CD4-positive, alpha-beta T cell (primary cell): ENCODE data around the gene PNMA6E. TPM values are rescaled to one million over a fixed set of nuclear protein-coding genes. Genes with fewer than 3 reads are reported as not detected.

ENCODE experiments used
- ATAC-seq: fragments of 200-7000 bp; cut with Tn5 transposase; one replicate; pipeline ENCODE4 v1.10.0; 2022; ENCODE audit warnings: mild to moderate bottlenecking; ENCODE audit not compliant: poor library complexity
- CTCF ChIA-PET: fragments of 350-600 bp; sonication (Branson Sonifier 250); formaldehyde crosslinking; loops from one replicate; lab custom pipeline; 2021; ENCODE audit warnings: antibody characterized with exemption, inconsistent platforms; lab: Charles Lee
- POLR2A ChIA-PET: fragments of 350-600 bp; sonication (Branson Sonifier 250); formaldehyde crosslinking; loops from one replicate; lab custom pipeline; 2021; ENCODE audit warnings: antibody characterized with exemption, inconsistent platforms; lab: Charles Lee
- DNase-seq, 14 experiments: peaks; one replicate each; pipeline ENCODE4 v3.0.0-alpha.2; 2013 to 2020; ENCODE audit warnings: mixed read lengths in 2 of 14
- H3K27ac ChIP-seq, 2 donors: one replicate each; pipeline versions ENCODE4 v1.5.1 to v1.7.0; 2013; ENCODE audit warnings: low read length in 2 of 2, low read depth in 1 of 2, mild to moderate bottlenecking in 1 of 2
- H3K27me3 ChIP-seq, 2 experiments: 1 replicate in 1 of 2; 2 replicates in 1 of 2; pipeline versions ENCODE4 v1.6.1 to v1.7.0; 2013; ENCODE audit warnings: low read length in 2 of 2, control low read depth in 1 of 2, mild to moderate bottlenecking in 1 of 2, moderate library complexity in 1 of 2; ENCODE audit not compliant: insufficient read depth in 2 of 2, control insufficient read depth in 1 of 2
- H3K36me3 ChIP-seq: one replicate; pipeline ENCODE4 v1.6.1; 2013; ENCODE audit warnings: low read length, control low read depth; ENCODE audit not compliant: insufficient read depth
- H3K4me1 ChIP-seq: one replicate; pipeline ENCODE4 v1.6.1; 2013; ENCODE audit warnings: low read length, control low read depth; ENCODE audit not compliant: insufficient read depth
- H3K4me3 ChIP-seq: one replicate; pipeline ENCODE4 v1.5.1; 2013; ENCODE audit warnings: mild to moderate bottlenecking, low read length, moderate library complexity
- H3K9me3 ChIP-seq, 2 experiments: 1 replicate in 1 of 2; 2 replicates in 1 of 2; pipeline versions ENCODE4 v1.6.1 to v1.7.0; 2013; ENCODE audit warnings: low read length in 2 of 2, mild to moderate bottlenecking in 2 of 2, control low read depth in 1 of 2, moderate library complexity in 1 of 2; ENCODE audit not compliant: control insufficient read depth in 1 of 2, insufficient read depth in 1 of 2
- H3K27ac Mint-ChIP-seq: one replicate; pipeline ENCODE4 v1.8.0; 2020; ENCODE audit warnings: mixed read lengths
- H3K27me3 Mint-ChIP-seq: one replicate; pipeline ENCODE4 v1.8.0; 2021; ENCODE audit warnings: mixed read lengths
- H3K36me3 Mint-ChIP-seq: one replicate; pipeline ENCODE4 v1.8.0; 2021; ENCODE audit warnings: low read depth, mixed read lengths
- H3K4me1 Mint-ChIP-seq: one replicate; pipeline ENCODE4 v1.8.0; 2021; ENCODE audit warnings: low read depth, mixed read lengths
- H3K4me3 Mint-ChIP-seq: one replicate; pipeline ENCODE4 v1.8.0; 2020; ENCODE audit warnings: mild to moderate bottlenecking, mixed read lengths
- H3K9me3 Mint-ChIP-seq: one replicate; pipeline ENCODE4 v1.8.0; 2020; ENCODE audit warnings: mixed read lengths
- intact Hi-C, 2 experiments: fragments of 100-400 bp; cut with DNase I in 1 of 2; cut with micrococcal nuclease in 1 of 2; formaldehyde crosslinking; loops; one replicate each; pipeline versions ENCODE4 v1.15.1 to v1.9.0; 2023 to 2025; cut with DNase I, micrococcal nuclease
- total RNA-seq, 174 experiments: library from RNA in 2 of 174; stranded (reverse) in 2 of 174; gene quantifications; one replicate each; pipeline ENCODE4 v1.2.3 and lab custom pipeline; 2021 to 2026
- TF ChIP-seq, protein P1 (sequence below): fragments of 200-600 bp; IDR thresholded peaks from one replicate; pipeline ENCODE4 v1.8.0; 2022; ENCODE audit warnings: antibody characterized with exemption, mild to moderate bottlenecking

The PNMA6E gene
- total RNA-seq, 2 experiments from 2014 or later = not detected

DNA sequence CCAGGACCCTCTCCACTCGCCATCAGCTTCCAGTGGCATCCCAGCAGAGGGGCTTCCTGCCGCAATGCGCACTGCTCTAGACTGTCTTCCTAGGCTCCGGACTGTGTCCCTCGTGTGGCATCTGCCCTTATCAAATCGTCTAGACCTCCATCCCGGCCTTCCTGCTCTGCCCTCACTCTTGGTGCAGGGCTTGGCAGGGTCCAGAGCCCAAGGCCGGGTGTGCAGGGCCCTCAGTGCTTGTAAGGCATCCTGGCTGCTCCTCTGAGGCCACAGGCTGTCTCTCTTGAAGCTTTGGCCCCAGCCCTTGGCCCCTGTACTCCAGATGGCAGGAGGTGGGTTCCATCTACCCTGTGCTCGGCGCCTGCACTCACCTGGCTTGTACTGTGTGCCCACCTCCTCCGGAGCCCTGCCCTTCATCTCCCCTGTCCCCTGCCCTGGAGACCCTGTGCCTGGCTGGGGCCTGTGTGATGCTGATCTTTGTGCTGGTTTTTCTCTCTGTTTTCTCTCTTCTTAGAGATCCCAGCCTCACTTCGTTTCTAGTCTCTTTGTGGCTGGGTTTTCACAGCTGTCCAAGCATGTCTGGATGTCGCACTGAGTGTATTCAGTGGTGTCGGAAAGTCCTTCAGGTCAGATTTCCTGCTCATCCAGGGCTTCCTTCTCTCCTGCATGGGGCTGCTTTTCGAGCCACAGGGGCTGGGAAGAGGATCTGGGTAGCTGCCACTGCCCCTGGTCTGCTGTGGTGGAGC is 48.4 kb upstream of the PNMA6E start:
- ChIA-PET CTCF (no interaction called here), POLR2A (no interaction called here)
- intact Hi-C loops = no loop called here
- no peak overlapping the region for H3K27ac Mint-ChIP-seq
- TF ChIP-seq, protein P1, sequence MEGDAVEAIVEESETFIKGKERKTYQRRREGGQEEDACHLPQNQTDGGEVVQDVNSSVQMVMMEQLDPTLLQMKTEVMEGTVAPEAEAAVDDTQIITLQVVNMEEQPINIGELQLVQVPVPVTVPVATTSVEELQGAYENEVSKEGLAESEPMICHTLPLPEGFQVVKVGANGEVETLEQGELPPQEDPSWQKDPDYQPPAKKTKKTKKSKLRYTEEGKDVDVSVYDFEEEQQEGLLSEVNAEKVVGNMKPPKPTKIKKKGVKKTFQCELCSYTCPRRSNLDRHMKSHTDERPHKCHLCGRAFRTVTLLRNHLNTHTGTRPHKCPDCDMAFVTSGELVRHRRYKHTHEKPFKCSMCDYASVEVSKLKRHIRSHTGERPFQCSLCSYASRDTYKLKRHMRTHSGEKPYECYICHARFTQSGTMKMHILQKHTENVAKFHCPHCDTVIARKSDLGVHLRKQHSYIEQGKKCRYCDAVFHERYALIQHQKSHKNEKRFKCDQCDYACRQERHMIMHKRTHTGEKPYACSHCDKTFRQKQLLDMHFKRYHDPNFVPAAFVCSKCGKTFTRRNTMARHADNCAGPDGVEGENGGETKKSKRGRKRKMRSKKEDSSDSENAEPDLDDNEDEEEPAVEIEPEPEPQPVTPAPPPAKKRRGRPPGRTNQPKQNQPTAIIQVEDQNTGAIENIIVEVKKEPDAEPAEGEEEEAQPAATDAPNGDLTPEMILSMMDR = no peak
- H3K36me3 ChIP-seq = peaks cover 5% of the 10 kb centered on the region
- ATAC-seq = no peak
- no peaks in the 10 kb centered on the region for H3K9me3 Mint-ChIP-seq
- H3K4me1 Mint-ChIP-seq = no peaks in the 10 kb centered on the region
- H3K27ac ChIP-seq = no peak overlapping the region
- H3K36me3 Mint-ChIP-seq = peaks cover 15% of the 10 kb centered on the region
- no peak overlapping the region for H3K4me3 ChIP-seq
- no peak overlapping the region for H3K4me3 Mint-ChIP-seq
- no peaks in the 10 kb centered on the region for H3K27me3 Mint-ChIP-seq
- no peaks in the 10 kb centered on the region for H3K9me3 ChIP-seq
- no peaks in the 10 kb centered on the region for H3K4me1 ChIP-seq
- no peaks in the 10 kb centered on the region for H3K27me3 ChIP-seq
- DNase-seq = no peak

DNA sequence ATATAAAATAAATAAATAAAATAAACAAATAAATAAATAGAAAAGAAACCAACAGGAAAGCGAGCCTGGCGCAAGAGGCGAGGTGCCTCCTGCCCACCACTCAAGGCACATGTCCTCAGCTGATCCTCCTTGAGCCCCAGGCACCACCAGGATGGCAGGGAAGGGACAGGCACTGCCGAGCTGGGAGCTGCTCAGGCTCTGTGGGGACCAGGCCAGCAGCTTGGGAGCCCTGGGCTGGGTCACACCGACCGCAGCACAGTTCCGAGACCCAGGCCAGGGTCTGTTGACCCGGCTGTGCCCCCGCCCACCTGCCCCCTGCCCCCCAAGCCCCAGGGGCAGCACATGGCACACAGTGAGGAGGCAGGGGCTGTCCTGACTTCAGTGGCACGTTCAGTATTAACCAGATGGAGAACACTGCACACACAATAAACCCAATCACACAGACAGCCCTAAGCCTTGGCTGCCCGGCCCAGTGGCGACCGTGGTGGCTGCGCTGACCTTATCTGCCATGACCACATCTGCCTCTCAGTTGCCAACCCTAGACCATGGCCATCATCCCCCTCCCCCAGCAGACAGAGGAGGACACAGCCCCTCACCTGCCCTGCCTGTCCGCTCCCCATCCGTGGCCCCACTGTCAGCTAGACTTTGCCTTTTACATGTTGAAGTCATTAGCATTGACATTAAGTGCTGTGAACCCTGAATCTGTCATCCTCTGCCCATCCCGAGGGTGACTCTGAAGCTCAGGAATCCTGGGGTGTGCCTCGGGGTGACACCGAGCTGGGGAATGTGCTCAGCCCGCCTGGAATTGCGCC is 47.6 kb upstream of the PNMA6E start:
- no peaks in the 10 kb centered on the region for H3K27me3 Mint-ChIP-seq
- ATAC-seq = no peak

DNA sequence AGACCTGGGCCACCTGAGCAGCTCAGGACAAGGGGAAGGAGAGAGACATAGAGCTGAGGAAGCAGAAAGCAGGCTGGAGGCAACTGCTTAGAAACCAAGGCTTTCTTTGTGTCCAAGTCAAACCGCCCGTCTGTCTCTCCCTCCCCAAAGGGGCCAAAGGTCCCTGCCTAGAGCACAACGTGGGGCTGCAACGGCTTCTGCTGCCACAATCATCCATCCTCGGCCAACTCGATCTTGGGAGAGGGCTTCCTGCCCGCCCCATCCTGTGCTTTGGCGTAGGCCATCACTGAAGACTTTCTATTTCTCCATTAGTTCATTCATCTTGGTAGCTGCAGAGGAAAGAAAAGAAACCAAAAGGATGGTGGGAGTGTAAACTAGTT is 46.4 kb upstream of the PNMA6E start:
- Histone ChIP-seq H3K4me1 (no peaks in the 10 kb centered on the region), H3K36me3 (peaks cover 5% of the 10 kb centered on the region), H3K27ac (no peak overlapping the region), H3K4me3 (no peak overlapping the region), H3K27me3 (no peaks in the 10 kb centered on the region), H3K9me3 (no peaks in the 10 kb centered on the region)
- intact Hi-C loops = no loop called here
- no peaks in the 10 kb centered on the region for H3K27me3 Mint-ChIP-seq
- DNase-seq = no peak
- no peaks in the 10 kb centered on the region for H3K9me3 Mint-ChIP-seq
- ChIA-PET POLR2A (no interaction called here), CTCF (no interaction called here)
- no peak overlapping the region for H3K4me3 Mint-ChIP-seq
- TF ChIP-seq, protein P1 = no peak
- H3K36me3 Mint-ChIP-seq = peaks cover 8% of the 10 kb centered on the region
- no peaks in the 10 kb centered on the region for H3K4me1 Mint-ChIP-seq
- H3K27ac Mint-ChIP-seq = no peak overlapping the region
- ATAC-seq = no peak

More for the DNA sequence above, 47.6 kb upstream of the PNMA6E start:
- no peaks in the 10 kb centered on the region for H3K4me1 Mint-ChIP-seq
- Histone ChIP-seq H3K9me3 (no peaks in the 10 kb centered on the region), H3K4me1 (no peaks in the 10 kb centered on the region), H3K27me3 (no peaks in the 10 kb centered on the region), H3K36me3 (peaks cover 5% of the 10 kb centered on the region), H3K27ac (no peak overlapping the region), H3K4me3 (no peak overlapping the region)
- no peaks in the 10 kb centered on the region for H3K9me3 Mint-ChIP-seq
- TF ChIP-seq, protein P1 = no peak
- no peak overlapping the region for H3K27ac Mint-ChIP-seq
- ChIA-PET POLR2A (no interaction called here), CTCF (no interaction called here)
- H3K4me3 Mint-ChIP-seq = no peak overlapping the region
- intact Hi-C loops = no loop called here
- H3K36me3 Mint-ChIP-seq = peaks cover 15% of the 10 kb centered on the region
- DNase-seq = no peak
